ENCODE measurements around the gene USP53. TPM values are rescaled to one million over a fixed set of nuclear protein-coding genes. Genes with fewer than 3 reads are reported as not detected.
"Not testable (repeated sequence)": the region's sequence is repeated elsewhere in the genome, so short reads cannot be mapped to it uniquely, and the experiment has no call there.

Gene USP53
- total RNA-seq, 4 donors from 2014 or later: 34.2 to 56.4 (median 44.8) TPM

- intact Hi-C loops (cut with DNase I; ENCODE audit: low total_unique reads): no loop called here
- 87% methylated on average over 1 of the region's 1 CpG for WGBS, 2 donors
- TF ChIP-seq, protein P1, sequence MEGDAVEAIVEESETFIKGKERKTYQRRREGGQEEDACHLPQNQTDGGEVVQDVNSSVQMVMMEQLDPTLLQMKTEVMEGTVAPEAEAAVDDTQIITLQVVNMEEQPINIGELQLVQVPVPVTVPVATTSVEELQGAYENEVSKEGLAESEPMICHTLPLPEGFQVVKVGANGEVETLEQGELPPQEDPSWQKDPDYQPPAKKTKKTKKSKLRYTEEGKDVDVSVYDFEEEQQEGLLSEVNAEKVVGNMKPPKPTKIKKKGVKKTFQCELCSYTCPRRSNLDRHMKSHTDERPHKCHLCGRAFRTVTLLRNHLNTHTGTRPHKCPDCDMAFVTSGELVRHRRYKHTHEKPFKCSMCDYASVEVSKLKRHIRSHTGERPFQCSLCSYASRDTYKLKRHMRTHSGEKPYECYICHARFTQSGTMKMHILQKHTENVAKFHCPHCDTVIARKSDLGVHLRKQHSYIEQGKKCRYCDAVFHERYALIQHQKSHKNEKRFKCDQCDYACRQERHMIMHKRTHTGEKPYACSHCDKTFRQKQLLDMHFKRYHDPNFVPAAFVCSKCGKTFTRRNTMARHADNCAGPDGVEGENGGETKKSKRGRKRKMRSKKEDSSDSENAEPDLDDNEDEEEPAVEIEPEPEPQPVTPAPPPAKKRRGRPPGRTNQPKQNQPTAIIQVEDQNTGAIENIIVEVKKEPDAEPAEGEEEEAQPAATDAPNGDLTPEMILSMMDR (IDR thresholded peaks at IDR 0.05): no peak
- TF ChIP-seq POLR2A (IDR thresholded peaks at IDR 0.05): no peak
- no peak for DNase-seq (ENCODE audit: low spot score in 2 of 2)
- H3K4me3 ChIP-seq (ENCODE audit: low read depth, poor library complexity, severe bottlenecking): no peak overlapping the region
Measured at GRCh38 chr4:119264743-119265142, 52.2 kb downstream of the USP53 start.

DNA sequence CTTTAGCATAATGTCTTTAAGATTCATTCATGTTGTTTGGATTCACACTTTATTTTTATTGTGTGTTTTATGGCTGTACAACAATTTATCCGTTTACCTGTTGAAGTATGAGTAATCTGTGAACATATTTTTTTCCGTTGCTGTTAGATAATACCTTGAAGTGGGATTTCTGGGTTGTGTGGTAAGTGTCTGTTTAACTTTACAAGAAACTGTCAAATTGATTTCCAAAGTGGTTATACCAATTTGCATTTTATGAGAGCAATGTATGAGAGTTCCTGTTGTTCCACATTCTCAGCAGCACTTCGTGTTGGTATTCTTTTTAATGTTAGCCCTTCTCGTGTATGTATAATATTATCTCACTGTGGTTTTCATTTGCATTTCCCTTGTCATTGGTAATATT, 53.6 kb downstream of the USP53 start:
- TF ChIP-seq, protein P1 (IDR thresholded peaks at IDR 0.05): no peak
- no peak for TF ChIP-seq POLR2A (IDR thresholded peaks at IDR 0.05)
- no peak overlapping the region for H3K4me3 ChIP-seq (ENCODE audit: low read depth, poor library complexity, severe bottlenecking)
- DNase-seq (ENCODE audit: low spot score in 2 of 2): no peak
- WGBS, 2 donors: 73 to 74% methylated on average over 4 of the region's 4 CpGs
- intact Hi-C loops (cut with DNase I; ENCODE audit: low total_unique reads): no loop called here

DNA sequence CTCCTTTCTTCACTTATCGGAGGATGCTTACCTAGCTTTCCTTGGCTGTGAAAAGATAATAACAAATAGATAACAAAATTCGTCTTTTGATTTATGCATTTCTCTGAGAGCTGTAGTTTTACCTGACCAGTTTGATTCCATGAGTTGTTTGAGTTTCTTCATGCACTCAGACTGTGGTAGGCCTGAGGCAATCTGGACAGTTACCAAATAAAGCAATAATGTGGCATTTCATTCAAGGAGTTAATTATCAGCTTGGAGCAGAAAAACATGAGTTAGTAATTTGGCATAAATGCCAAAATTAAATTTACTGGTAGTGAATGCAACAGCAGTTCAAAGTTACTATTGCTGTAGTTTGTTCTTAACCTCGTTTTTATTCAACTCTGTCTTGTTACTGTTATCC, 56.0 kb downstream of the USP53 start:
- intact Hi-C loops (cut with DNase I; ENCODE audit: low total_unique reads): no loop called here
- no peak overlapping the region for H3K4me3 ChIP-seq (ENCODE audit: low read depth, poor library complexity, severe bottlenecking)
- TF ChIP-seq, protein P1 (IDR thresholded peaks at IDR 0.05): no peak
- TF ChIP-seq POLR2A (IDR thresholded peaks at IDR 0.05): no peak
- WGBS, 2 donors: 46 to 55% methylated on average over 3 of the region's 3 CpGs
- no peak for DNase-seq (ENCODE audit: low spot score in 2 of 2)

- no peak for DNase-seq (ENCODE audit: low spot score in 2 of 2)
- no peak overlapping the region for H3K4me3 ChIP-seq (ENCODE audit: low read depth, poor library complexity, severe bottlenecking)
- intact Hi-C loops (cut with DNase I; ENCODE audit: low total_unique reads): no loop called here
- TF ChIP-seq POLR2A (IDR thresholded peaks at IDR 0.05): no peak
- TF ChIP-seq, protein P1 (IDR thresholded peaks at IDR 0.05): no peak
- 73 to 84% methylated on average over 6 of the region's 6 CpGs for WGBS, 2 donors
Measured at GRCh38 chr4:119271361-119272085, 59.0 kb downstream of the USP53 start.

DNA sequence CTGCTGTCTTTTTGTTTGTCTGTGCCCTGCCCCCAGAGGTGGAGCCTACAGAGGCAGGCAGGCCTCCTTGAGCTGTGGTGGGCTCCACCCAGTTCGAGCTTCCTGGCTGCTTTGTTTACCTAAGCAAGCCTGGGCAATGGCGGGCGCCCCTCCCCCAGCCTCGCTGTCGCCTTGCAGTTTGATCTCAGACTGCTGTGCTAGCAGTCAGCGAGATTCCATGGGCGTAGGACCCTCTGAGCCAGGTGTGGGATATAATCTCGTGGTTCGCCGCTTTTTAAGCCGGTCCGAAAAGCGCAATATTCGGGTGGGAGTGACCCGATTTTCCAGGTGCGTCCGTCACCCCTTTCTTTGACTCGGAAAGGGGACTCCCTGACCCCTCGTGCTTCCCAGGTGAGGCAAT, 67.0 kb downstream of the USP53 start:
- DNase-seq (ENCODE audit: low spot score in 2 of 2); intact Hi-C loops (cut with DNase I; ENCODE audit: low total_unique reads); H3K4me3 ChIP-seq (ENCODE audit: low read depth, poor library complexity, severe bottlenecking): not testable (repeated sequence)
- 96% methylated on average over 16 to 18 of the region's 19 CpGs for WGBS, 2 donors

DNA sequence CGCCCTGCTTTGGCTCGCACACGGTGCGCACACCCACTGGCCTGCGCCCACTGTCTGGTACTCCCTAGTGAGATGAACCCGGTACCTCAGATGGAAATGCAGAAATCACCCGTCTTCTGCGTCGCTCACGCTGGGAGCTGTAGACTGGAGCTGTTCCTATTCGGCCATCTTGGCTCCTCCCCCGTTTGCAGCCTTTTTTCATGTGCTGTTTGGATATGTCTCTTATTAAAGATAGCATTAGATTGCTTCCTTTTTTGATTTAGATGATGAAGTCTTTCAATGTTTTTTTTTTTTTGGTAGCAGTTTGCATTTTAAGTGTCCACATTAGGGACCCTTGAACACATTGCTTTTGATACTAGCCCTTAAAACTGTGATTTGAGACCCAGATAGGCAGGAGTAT, 67.4 kb downstream of the USP53 start:
- H3K4me3 ChIP-seq (ENCODE audit: low read depth, poor library complexity, severe bottlenecking); DNase-seq (ENCODE audit: low spot score in 2 of 2); intact Hi-C loops (cut with DNase I; ENCODE audit: low total_unique reads): not testable (repeated sequence)
- 96 to 100% methylated on average over 12 of the region's 12 CpGs for WGBS, 2 donors

- 61 to 65% methylated on average over 2 of the region's 2 CpGs for WGBS, 2 donors
- intact Hi-C loops (cut with DNase I; ENCODE audit: low total_unique reads): no loop called here
- H3K4me3 ChIP-seq (ENCODE audit: low read depth, poor library complexity, severe bottlenecking): no peak overlapping the region
- DNase-seq (ENCODE audit: low spot score in 2 of 2): no peak
- no peak for TF ChIP-seq POLR2A (IDR thresholded peaks at IDR 0.05)
- TF ChIP-seq, protein P1 (IDR thresholded peaks at IDR 0.05): no peak
Measured at GRCh38 chr4:119281393-119281792, 68.9 kb downstream of the USP53 start.
